B cell (primary cell): ENCODE data around the gene PACSIN2.

Experiments used
- EZH2 ChIP-seq: IDR thresholded peaks from 2 replicates; pipeline ENCODE4 v1.6.1; 2012; ENCODE audit warnings: borderline replicate concordance, low read depth, mild to moderate bottlenecking, moderate library complexity, low read length; ENCODE audit not compliant: insufficient read depth, poor library complexity, severe bottlenecking
- TF ChIP-seq, protein P1 (sequence below): fragments of 200-600 bp; IDR thresholded peaks from one replicate; pipeline ENCODE4 v1.8.0; 2022; ENCODE audit warnings: antibody characterized with exemption, mild to moderate bottlenecking

- TF ChIP-seq, protein P1, sequence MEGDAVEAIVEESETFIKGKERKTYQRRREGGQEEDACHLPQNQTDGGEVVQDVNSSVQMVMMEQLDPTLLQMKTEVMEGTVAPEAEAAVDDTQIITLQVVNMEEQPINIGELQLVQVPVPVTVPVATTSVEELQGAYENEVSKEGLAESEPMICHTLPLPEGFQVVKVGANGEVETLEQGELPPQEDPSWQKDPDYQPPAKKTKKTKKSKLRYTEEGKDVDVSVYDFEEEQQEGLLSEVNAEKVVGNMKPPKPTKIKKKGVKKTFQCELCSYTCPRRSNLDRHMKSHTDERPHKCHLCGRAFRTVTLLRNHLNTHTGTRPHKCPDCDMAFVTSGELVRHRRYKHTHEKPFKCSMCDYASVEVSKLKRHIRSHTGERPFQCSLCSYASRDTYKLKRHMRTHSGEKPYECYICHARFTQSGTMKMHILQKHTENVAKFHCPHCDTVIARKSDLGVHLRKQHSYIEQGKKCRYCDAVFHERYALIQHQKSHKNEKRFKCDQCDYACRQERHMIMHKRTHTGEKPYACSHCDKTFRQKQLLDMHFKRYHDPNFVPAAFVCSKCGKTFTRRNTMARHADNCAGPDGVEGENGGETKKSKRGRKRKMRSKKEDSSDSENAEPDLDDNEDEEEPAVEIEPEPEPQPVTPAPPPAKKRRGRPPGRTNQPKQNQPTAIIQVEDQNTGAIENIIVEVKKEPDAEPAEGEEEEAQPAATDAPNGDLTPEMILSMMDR = no peak
- TF ChIP-seq EZH2 = no peak
Observed at GRCh38 chr22:42836026-42836425, 178.9 kb downstream of the PACSIN2 start.
